H1 (cell line): ENCODE data around the gene ELFN1.
A peak's percentile ranks its signal among the peaks of the same experiment; 100 is the strongest.

Experiments used
- ATF3 ChIP-seq: IDR thresholded peaks from 2 replicates; pipeline ENCODE4 v1.6.1; 2011; ENCODE audit warnings: low read depth, mild to moderate bottlenecking, low read length; ENCODE audit not compliant: insufficient read depth
- CBX8 ChIP-seq: fragments of 300-800, 300-1000 bp; sonication (generic); IDR thresholded peaks from 2 replicates; pipeline ENCODE4 v1.7.1; 2016; ENCODE audit warnings: low read depth, low read length, borderline replicate concordance
- CTCF ChIP-seq, 3 experiments: IDR thresholded peaks; 1 replicate in 2 of 3; 2 replicates in 1 of 3; pipeline versions ENCODE4 v1.5.1 to v1.6.1; 2011; ENCODE audit warnings: low read length in 3 of 3, mild to moderate bottlenecking in 3 of 3, inconsistent platforms in 2 of 3, low read depth in 1 of 3, moderate library complexity in 1 of 3; ENCODE audit not compliant: insufficient read depth in 1 of 3; ENCODE audit errors: control extremely low read depth in 1 of 3
- EP300 ChIP-seq, 2 experiments: IDR thresholded peaks; 1 replicate in 1 of 2; 2 replicates in 1 of 2; pipeline ENCODE4 v1.6.1; 2011 to 2012; ENCODE audit warnings: low read depth in 2 of 2, low read length in 2 of 2, mild to moderate bottlenecking in 2 of 2, borderline replicate concordance in 1 of 2, inconsistent platforms in 1 of 2, moderate library complexity in 1 of 2
- EZH2 ChIP-seq: fragments of 200-600 bp; sonication (generic); IDR thresholded peaks from 2 replicates; pipeline ENCODE4 v1.7.1; 2012; ENCODE audit warnings: low read depth, mild to moderate bottlenecking, moderate library complexity, low read length, inconsistent platforms; ENCODE audit not compliant: severe bottlenecking
- NANOG ChIP-seq: IDR thresholded peaks from 2 replicates; pipeline ENCODE4 v1.6.1; 2011; ENCODE audit warnings: low read length, low read depth, mild to moderate bottlenecking, inconsistent platforms; ENCODE audit not compliant: insufficient read depth, poor library complexity, severe bottlenecking
- POLR2A ChIP-seq, 2 experiments: IDR thresholded peaks; 1 replicate in 1 of 2; 2 replicates in 1 of 2; pipeline ENCODE4 v1.6.1; 2011; ENCODE audit warnings: low read depth in 2 of 2, low read length in 2 of 2, mild to moderate bottlenecking in 2 of 2; ENCODE audit errors: control extremely low read depth in 1 of 2
- RAD21 ChIP-seq, 2 experiments: IDR thresholded peaks in 1 of 2; conservative IDR thresholded peaks in 1 of 2; 2 replicates each; pipeline ENCODE4 v1.6.1; 2011; ENCODE audit warnings: low read depth in 2 of 2, low read length in 2 of 2, improper control_type of control experiment in 1 of 2, inconsistent platforms in 1 of 2, mild to moderate bottlenecking in 1 of 2, moderate library complexity in 1 of 2
- RXRA ChIP-seq: IDR thresholded peaks from 2 replicates; pipeline ENCODE4 v1.6.1; 2011; ENCODE audit warnings: low read depth, mild to moderate bottlenecking, low read length, moderate library complexity; ENCODE audit not compliant: insufficient read depth
- SP1 ChIP-seq: IDR thresholded peaks from 2 replicates; pipeline ENCODE4 v1.6.1; 2011; ENCODE audit warnings: low read depth, low read length

- TF ChIP-seq SP1 (no peak), CTCF (IDR thresholded peaks at IDR 0.05; ENCODE audit: control extremely low read depth in 1 of 3, insufficient read depth in 1 of 3, low read depth in 1 of 3, low read length in 3 of 3) (peak in 1 of 3 experiments; percentile 35; a peak in 1 of 4 replicates), EZH2 (no peak), ATF3 (no peak), EP300 (IDR thresholded peaks at IDR 0.05; ENCODE audit: borderline replicate concordance in 1 of 2, low read depth in 2 of 2, low read length in 2 of 2) (no peak), RXRA (no peak), NANOG (no peak), CBX8 (no peak), RAD21 (IDR thresholded peaks at IDR 0.05 in 1 of 2, conservative IDR thresholded peaks at IDR 0.05 in 1 of 2; ENCODE audit: low read depth in 2 of 2, low read length in 2 of 2) (peak in 1 of 2 experiments; percentile 35; a peak in 1 of 4 replicates), POLR2A (IDR thresholded peaks at IDR 0.05; ENCODE audit: control extremely low read depth in 1 of 2, low read depth in 2 of 2, low read length in 2 of 2) (no peak)
These were observed 19.6 kb upstream of the ELFN1 start for GRCh38 chr7:1650363-1651030.
